Measurements from ENCODE around the gene CCNL2.
"Not testable (repeated sequence)": the region's sequence is repeated elsewhere in the genome, so short reads cannot be mapped to it uniquely, and the experiment has no call there.

Gene CCNL2

GRCh38 chr1:1399187-1399871 lies at the start of gene CCNL2:
Gene CCNL2, minus strand, starts transcription at chr1:1399335. Its CDS starts 29 bp downstream, at chr1:1399306.
- DNase-seq = peak; percentile 99

- not testable (repeated sequence) for DNase-seq
Observed at GRCh38 chr1:1446631-1447030, 47.5 kb upstream of the CCNL2 start.

- no peak for DNase-seq
Observed at GRCh38 chr1:1442069-1442770, 43.1 kb upstream of the CCNL2 start.

GRCh38 chr1:1441002-1441888 lies 42.1 kb upstream of the CCNL2 start:
- peak; percentile 55 for DNase-seq

GRCh38 chr1:1440262-1441001 lies 41.3 kb upstream of the CCNL2 start:
- DNase-seq = no peak

- no peak for DNase-seq
Observed at GRCh38 chr1:1439546-1440261, 40.6 kb upstream of the CCNL2 start.

- no peak for DNase-seq
Observed at GRCh38 chr1:1438531-1439381, 39.6 kb upstream of the CCNL2 start.

GRCh38 chr1:1437904-1438376 lies 38.8 kb upstream of the CCNL2 start:
- no peak for DNase-seq

GRCh38 chr1:1437033-1437903 lies 38.1 kb upstream of the CCNL2 start:
- no peak for DNase-seq

GRCh38 chr1:1436630-1437032 lies 37.5 kb upstream of the CCNL2 start:
- DNase-seq = no peak

GRCh38 chr1:1435911-1436629 lies 36.9 kb upstream of the CCNL2 start:
- no peak for DNase-seq

- peak; percentile 55 for DNase-seq
Observed at GRCh38 chr1:1435106-1435903, 36.2 kb upstream of the CCNL2 start, which contains the start of gene VWA1. Gene VWA1, plus strand, starts transcription at chr1:1435690. Its CDS starts 59 bp downstream, at chr1:1435749.

- no peak for DNase-seq
Observed at GRCh38 chr1:1434824-1435105, 35.6 kb upstream of the CCNL2 start.

- no peak for DNase-seq
Observed at GRCh38 chr1:1434131-1434823, 35.1 kb upstream of the CCNL2 start.

GRCh38 chr1:1433804-1434130 lies 34.6 kb upstream of the CCNL2 start:
- peak; percentile 19 for DNase-seq

- no peak for DNase-seq
Observed at GRCh38 chr1:1432951-1433803, 34.0 kb upstream of the CCNL2 start.

Measured in activated CD4-positive, alpha-beta T cell treated with anti-CD3 and anti-CD28 coated beads, Interleukin-2, amount 50 U/mL, for 1 hour (primary cell).